Stimulated activated CD4-positive, alpha-beta T cell treated with anti-CD3 and anti-CD28 coated beads, Interleukin-1b, Interleukin-23, amount 100 ng/mL, for 4 hours (primary cell): ENCODE results near the gene SOD3.

Source experiments
- DNase-seq, 2 donors: peaks; one replicate each; pipeline ENCODE4 v3.0.0-alpha.2; 2020; ENCODE audit warnings: low read depth in 2 of 2

The SOD3 gene, protein sequence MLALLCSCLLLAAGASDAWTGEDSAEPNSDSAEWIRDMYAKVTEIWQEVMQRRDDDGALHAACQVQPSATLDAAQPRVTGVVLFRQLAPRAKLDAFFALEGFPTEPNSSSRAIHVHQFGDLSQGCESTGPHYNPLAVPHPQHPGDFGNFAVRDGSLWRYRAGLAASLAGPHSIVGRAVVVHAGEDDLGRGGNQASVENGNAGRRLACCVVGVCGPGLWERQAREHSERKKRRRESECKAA

DNA sequence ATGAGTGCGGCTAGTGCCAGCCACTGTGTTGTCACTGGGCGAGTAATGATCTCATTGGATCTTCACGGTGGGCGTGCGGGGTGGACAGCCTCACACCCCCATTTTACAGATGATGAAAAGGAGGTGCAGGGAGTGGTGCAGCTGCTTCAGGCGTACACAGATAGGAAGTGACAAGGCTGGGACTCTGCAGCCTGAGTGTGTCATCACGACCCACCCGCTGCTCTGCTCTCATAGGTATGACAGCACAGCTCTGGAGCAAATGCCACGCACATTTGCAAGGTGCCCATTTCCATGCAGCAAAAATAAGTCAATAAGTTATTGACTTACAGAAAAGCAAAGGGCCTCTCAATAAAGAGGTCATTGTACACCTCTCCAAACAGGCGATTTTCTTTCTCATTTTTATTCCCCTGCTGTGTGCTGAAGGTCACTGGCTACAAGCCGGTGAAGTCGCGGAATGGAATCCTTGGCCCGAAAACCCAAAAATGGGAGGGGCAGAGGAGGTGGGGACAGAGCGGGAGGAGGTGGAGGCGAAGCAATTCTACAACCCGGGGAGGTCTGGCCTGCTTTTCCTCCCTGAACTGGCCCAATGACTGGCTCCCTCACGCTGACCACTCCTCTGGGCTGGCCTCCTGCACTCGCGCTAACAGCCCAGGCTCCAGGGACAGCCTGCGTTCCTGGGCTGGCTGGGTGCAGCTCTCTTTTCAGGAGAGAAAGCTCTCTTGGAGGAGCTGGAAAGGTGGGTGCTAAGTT lies at the start of gene SOD3:
TSS of gene SOD3 (plus strand) at position 658 of the 750 bp plus-strand sequence. CDS start 3,949 bp downstream, outside the sequence.
- DNase-seq: no peak

DNA sequence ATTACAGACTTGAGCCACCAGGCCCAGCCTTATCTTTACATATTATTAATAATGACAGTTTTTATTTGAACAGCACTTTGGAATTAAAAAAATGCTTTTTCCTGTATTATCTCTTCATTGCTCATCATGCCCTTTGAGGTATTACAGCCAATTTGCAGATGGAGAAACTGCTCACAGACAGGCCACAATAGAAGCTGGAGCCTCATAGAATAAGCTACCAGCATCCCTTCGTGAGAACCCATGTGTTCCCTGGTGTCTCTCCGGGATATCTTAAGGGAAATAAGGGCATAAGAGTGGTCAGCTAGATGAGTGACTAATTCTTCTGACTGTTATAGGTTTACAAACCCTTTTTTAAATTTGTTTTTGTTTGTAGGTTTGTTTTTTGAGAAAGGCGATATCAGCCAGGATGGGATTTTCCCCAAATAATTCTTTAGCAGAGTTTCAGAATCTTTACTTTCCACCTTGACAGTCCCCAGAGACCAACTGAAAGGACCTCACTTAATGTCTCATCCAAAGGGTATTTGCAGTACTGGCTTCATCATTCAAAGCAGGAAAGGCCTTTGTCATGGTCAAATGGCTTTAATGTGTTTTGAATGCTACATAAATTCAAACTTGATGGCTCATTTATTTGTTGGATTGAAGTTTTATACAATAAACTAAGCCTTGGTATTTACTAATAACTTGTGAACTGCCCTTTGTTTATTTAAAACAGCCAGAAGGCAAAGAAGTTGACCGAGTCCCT lies 48.0 kb upstream of the SOD3 start:
- DNase-seq: no peak

DNA sequence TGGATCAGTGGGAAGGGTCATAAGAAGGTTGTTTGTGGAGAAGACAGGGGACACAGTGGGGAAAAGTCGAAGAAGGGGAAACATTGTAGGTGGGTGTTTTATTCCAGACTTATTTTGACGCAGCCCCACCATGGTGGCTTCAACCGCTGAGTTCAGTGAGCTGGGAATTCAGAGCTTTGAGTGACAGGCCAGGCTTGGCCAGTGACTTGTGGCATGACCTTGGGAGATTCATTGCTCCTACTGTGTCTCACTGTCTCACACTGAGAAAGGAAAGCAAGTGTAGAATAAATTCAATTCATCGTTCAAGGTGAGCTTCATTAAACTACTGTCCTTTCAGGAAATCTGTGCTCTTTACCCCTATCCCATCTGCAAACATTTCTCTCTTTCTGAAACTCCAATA lies 47.4 kb upstream of the SOD3 start:
- DNase-seq: no peak

DNA sequence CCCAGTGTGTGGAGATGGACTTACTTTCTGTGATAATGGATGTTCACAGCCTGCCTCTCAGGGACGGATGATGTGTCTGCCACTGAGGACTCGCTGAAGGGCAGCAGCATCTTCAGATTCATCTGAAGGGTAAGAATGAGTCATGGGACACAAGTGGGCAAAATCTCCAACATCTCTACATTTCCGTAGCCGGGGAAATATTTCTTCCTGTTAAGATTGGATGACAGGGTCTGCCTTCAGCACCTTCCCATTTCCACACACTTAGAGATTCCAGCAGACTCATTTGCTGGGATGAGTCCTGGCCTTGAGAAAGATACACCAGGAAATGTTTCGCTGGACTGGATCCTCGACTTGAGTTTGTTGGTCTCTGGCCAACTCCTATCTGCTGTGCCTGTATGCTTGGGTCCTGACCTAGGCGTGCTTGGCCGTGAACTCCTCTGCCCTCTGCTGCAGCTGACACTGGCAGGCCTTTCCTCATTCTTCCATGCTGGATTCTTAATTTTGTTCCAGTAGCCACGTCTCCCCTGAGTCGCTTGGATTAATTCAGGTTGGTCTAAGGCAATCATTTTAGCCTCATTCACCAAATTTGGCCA lies 46.5 kb upstream of the SOD3 start:
- DNase-seq: no peak

DNA sequence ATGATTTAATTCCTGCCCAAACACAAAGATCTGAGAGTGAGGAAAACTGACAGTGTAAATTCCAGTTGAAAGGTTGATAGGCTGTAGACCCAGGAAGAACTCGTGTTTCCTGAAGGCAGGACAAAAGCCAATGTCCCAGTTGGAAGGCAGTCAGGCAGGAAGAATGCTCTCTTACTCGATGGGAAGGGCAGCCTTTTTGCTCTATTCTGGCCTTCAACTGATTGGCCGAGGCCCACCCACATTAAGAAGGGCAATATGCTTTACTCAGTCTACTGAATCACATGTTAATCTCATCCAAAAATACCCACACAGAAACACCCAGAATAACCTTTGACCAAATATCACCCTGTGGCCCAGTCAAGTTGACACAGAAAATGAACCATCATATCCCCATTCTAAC lies 45.3 kb upstream of the SOD3 start:
- DNase-seq: no peak

DNA sequence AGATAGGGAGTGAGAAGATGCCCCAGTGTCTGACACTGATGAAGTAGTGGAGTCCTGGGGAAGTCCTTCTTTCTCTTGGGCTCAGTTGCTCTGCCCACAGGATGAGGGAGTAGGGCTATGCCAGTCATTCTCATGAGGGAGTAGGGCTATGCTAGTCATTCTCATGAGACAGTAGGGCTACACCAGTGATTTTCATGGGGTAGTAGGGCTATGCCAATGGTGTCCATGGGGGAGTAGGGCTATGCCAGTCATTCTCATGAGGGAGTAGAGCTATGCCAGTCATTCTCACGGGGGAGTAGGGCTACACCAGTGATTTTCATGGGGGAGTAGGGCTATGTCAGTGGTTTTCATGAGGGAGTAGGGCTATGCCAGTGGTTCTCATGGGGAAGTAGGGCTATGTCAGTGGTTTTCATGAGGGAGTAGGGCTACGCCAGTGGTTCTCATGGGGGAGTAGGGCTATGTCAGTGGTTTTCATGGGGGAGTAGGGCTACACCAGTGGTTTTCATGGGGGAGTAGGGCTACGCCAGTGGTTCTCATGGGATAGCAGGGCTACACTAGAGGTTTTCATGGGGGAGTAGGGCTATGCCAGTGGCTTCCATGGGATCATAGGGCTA lies 43.3 kb upstream of the SOD3 start:
- DNase-seq: no peak

DNA sequence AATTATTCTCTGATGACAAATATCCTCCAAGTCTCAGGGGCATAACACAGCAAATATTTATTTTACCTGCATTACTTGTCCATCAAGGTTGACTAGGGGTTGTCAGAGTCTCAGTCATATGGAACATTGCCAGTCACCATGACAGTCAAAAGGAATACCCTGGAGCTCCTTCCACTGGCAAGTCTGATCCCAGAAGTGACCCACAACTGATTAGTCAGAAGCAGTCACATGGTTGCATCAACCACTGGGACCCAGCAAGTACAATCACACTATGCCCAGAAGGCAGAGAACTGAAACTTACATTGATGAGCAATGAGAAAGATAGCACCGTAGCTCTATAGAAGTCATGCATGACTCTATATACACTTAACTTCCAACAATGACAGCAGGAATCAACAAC lies 41.9 kb upstream of the SOD3 start:
- DNase-seq: no peak

DNA sequence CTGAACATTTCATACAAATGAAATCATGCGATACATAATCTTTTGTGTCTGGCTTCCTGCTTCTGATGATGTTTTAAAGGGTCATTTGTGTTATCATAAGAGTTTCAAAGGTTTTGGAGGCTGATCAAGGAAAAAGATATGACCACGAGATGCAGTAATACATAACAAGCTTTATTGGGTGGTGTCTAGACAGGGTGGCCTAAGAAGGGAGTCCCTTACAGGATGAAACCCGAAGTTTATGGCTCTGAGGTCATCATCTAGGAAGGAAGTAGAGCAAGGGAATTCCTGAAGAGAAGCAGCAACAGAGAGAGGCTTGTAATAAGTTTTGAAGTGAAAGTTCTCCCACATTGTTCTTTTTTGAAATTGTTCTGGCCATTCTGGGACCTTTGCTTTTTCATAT lies 40.8 kb upstream of the SOD3 start:
- DNase-seq: no peak

DNA sequence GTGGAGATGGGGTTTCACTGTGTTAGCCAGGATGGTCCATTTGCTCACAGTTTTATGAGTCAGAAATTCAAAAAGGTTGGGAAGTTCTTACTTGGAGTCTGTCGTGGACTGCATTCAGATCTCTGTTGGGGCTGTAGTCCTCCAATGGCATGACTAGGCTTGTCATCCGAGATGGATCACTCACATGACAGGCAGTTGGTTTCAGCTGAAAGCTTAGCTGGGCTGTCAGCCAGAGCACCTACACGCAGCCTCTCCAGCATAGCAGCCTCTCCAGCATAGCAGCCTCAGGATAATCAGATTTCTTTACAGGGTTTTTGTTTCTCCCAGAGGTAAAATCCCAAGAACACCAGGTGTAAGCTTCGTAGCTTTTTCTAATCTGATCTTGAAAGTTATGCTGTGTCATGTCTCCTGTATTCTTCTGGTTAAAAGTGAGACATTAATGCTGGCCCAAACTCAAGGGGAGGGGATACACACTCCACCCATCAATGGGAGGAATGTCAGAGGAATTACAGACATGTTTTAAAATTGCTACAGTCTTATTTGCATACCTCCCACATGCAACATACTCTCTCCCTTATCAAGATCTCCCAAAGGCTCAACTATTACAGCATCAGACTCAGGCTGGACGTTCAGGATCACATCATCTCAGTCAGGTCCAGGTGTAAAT lies 31.6 kb upstream of the SOD3 start:
- no peak for DNase-seq

DNA sequence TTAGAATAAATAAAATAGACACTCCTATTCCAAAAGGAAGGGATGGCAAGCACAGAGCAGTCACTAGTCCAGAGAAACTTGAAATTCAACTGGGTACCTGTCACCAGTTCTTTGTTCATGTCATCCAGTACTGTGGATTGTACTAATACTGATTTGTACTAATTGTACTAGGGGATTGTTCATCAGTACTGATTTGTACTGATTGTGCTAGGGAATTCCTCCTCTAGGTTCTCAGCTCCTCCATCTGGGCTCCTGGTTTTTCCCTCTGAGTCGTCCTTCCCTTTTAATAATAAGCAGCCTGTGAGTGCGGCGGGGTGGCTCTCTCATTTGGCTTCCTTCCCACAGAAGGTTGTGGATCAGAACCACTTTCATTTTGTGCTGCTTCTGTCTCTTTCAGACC lies 31.0 kb upstream of the SOD3 start:
- DNase-seq: no peak

DNA sequence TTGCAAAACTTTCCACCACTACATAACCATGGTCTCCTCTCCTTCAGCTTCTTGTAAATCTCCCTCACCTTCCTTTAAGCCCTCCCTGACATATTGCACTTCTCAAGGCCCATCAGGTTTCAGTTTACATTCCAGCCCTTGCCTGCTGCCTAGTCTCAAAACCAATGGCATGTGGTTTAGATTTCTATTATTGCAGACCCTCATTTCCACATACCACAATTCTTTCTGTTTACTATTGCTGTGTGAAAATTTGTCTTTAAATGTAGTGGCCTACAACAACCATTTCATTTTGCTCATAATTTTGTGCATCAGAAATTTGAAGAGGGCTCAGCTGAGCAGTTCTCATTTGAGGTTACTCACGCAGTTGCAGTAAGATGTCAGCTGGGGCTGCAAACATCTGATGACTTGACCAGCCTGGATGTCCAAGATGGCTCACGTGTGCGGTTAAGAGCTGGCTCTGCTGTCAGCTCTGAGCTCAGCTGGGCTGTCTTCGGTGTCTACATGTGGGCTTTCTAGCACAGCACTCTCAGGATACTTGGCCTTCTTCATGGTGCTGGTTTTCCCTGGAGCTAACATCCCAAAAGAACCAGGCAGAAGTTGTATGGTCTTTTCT lies 29.9 kb upstream of the SOD3 start:
- DNase-seq: no peak

DNA sequence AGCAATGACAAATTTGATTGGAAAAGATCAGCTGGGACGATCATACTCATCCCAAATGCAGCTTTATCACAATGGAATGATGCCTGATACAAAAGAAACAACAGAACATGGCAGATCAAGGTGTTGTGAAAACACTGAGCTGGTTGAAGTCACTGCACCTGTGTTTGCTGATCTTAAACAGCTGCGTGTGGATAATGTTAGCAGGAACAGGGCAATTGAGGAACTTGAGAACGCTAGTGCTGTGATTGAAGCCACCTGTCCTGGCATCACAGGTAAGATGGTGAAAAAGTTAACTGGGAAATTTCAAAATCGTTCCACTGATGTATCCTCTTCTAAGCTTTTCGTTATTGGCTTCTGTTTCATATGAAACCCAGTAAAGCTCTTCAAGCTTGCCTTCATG lies 27.4 kb upstream of the SOD3 start:
- DNase-seq: no peak

DNA sequence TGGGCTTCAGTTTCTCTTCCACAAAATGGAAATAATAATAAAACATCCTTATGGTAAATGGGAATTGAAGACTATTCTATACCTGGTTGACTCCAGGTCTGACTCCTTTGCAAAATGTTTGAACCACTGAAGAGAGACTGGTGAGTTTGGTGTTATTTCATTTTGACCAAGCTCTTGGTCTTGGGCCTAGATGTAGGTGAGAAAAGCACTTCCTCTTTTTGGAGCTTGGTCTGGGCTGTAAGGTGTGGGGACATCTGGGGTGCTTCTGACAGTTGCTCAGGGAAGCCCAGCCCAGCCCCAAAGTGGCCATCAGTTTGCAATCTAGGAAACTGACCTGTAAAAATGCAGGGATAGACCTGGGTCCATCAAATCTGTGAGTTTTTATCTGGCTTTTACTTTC lies 26.8 kb upstream of the SOD3 start:
- no peak for DNase-seq

DNA sequence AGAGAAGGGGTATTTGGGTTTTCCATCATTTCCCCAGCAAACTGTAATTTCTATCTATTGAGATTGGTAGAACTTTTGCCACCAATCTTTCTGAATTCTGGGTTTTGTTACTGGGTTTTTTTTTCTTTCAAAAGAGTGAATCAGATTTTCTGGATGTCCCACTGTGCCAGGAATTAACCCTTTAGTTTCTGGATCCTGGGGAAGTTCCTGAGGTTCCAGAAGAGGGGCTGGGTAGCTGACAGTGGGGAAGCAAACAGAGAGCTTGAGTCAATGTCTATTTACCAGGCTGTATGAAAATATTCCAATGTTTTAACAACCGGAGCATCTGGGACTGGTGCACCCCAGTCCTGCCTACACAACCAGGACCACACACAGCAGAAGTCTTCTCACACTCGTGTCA lies 25.8 kb upstream of the SOD3 start:
- no peak for DNase-seq

DNA sequence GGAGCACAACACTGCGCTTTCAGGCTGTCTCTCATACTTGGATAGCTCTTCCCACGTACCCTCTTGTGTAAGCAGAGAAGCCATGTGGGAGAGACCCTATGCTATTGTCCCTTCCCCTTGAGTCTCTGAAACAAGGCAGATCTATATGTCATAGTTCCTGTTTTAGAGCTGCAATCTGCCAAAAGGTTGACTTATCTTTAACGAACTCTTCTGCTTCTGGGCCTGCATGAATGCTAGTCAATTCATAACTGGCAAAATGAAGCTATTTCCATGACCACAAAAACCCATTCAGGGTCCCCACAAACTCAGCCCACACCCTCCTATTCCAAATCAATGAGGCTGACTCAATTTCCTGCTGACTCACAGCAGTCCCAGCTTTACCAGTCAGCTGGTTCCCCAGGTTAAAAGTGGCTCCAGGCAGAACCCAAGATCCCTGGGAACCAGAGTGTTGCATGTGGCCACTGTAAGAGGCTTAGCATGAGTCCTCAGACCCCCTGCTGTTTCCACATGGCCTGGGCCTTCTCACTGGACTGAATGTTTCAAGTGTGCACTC lies 25.3 kb upstream of the SOD3 start:
- no peak for DNase-seq

DNA sequence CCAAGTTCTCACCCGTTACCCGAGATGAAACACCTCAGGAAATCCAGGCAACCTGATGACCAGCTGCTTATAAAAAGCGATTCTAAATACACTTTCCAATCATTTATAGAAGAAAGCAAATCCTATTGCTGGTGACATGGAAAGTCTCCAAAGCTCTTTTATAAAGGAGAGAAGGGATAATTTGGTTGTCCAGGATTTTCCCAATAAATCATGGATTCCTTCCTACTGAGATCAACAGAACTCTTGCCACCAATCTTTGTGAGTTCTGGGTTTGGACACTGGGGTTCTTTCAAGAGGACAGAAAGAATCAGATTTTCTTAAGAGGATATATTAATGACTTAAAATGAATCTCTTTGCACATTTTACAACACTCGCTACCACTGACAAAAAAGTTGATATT lies 24.7 kb upstream of the SOD3 start:
- no peak for DNase-seq

DNA sequence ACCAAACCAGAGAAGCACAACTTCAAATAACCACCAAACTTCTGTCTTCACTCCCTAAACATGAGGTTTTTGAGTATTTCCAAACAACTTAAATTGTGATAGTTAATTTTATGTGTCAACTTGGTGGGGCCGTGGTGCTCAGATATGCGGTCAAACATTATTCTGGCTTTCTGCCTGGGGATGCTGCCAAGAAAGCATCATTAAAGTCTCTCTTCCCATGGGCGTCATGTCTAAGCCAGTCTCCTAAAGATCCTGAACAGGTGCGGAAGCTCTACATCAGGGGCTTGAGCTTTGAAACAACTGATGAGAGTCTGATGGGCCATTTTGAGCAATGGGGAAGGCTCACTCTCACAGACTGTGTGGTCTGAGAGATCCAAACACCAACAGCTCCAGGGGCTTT lies 24.1 kb upstream of the SOD3 start:
- DNase-seq: no peak

DNA sequence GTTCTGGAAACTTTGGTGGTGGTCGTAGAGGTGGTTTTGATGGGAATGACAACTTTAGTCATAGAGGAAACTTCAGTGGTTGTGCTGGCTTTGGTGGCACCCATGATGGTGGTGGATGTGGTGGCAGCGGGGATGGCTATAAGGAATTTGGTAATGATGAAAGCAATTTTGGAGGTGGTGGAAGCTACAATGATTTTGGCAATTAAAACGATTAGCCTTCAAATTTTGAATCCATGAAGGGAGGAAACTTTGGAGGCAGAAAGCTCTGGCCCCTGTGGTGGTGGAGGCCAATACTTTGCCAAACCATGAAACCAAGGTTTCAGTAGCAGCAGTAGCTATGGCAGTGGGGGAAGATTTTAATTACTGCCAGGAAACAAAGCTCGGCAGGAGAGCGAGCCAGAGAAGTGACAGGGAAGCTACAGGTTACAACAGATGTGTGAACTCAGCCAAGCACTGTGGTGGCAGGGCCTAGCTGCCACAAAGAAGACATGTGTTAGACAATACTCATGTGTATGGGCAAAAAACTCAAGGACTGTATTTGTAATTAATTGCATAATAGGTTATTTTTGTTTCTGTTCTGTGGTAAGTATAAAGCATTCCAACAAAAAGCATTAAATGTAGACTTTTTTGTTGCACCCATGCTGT lies 23.2 kb upstream of the SOD3 start:
- DNase-seq: no peak

DNA sequence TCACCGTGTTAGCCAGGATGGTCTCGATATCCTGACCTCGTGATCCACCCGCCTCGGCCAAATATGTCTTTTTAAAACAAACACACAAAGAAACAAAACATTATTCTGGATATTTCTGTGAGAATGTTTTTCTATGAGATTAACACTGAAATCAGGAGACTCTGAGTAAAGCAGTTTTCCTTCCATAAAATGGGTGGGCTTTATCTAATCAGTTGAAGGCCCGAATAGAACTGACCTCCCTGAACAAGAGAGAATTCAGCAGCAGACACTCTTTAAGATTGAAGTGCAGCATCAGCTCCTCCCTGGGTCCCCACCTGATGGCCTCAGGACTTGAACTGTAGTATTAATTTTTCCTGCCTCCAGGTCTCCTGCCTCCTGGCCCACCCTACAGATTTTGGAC lies 22.4 kb upstream of the SOD3 start:
- no peak for DNase-seq

DNA sequence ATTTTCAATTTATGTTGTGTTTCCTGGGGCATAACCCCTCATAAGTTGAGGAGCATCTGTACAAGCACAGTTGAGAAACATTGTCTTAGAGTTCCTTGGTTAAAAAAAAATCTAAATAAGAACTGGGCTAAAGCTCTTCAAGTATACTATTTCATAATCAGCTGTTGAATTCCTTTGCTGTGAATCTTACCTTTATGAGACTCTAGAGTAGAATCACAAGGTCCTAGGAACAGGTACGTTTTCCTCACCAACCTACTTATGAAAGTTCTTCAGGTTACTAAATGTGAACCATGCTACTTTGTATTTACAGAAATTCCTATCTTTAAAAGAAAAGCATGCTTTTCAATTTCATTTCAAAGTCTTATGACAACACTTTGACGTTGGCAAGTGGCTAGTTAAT lies 20.9 kb upstream of the SOD3 start:
- no peak for DNase-seq
